Colonic mucosa (tissue), 4 donors: ENCODE results near the gene GMDS. TPM values are rescaled to one million over a fixed set of nuclear protein-coding genes. Genes with fewer than 3 reads are reported as not detected.

Experiments used
- DNase-seq: peaks from one replicate; pipeline ENCODE4 v3.0.0-alpha.2; 2020
- H3K27ac ChIP-seq: fragments of 200-600 bp; one replicate; pipeline ENCODE4 v1.8.0; 2021
- H3K27me3 ChIP-seq: fragments of 200-600 bp; one replicate; pipeline ENCODE4 v1.8.0; 2021
- H3K36me3 ChIP-seq: fragments of 200-600 bp; one replicate; pipeline ENCODE4 v1.8.0; 2021
- H3K4me1 ChIP-seq: fragments of 200-600 bp; one replicate; pipeline ENCODE4 v1.8.0; 2021; ENCODE audit warnings: mild to moderate bottlenecking
- H3K4me3 ChIP-seq: fragments of 200-600 bp; one replicate; pipeline ENCODE4 v1.8.0; 2021
- H3K9ac ChIP-seq, 2 donors: one replicate each; pipeline ENCODE4 v1.7.0; 2013; ENCODE audit warnings: control low read depth in 2 of 2, low read depth in 2 of 2, low read length in 2 of 2
- H3K9me3 ChIP-seq: fragments of 200-600 bp; one replicate; pipeline ENCODE4 v1.8.0; 2021
- CTCF ChIP-seq: fragments of 200-600 bp; IDR thresholded peaks from one replicate; pipeline ENCODE4 v1.8.0; 2022; ENCODE audit warnings: antibody characterized with exemption, mild to moderate bottlenecking
- intact Hi-C: fragments of 100-400 bp; cut with DNase I; formaldehyde crosslinking; loops from one replicate; pipeline ENCODE4 v1.14.1; 2022
- total RNA-seq, 2 donors: library from RNA; stranded (reverse); fragmentation: NEBNext Ultra II Directional in 1 of 2; extraction: Animal tissue kit (Norgen Biotek cat#: 25700) in 1 of 2; gene quantifications; one replicate each; pipeline ENCODE4 v1.2.1, GENCODE V29; 2021
- donor health status: healthy.
- donor health status: DM: no; HTN: no; CAD: no.
- donor health status: DM: no; HTN: no; CAD: no.

Gene GMDS
- total RNA-seq, 2 donors from 2014 or later, result 247 to 272 TPM

- Histone ChIP-seq H3K4me1 (no peaks in the 10 kb centered on the region), H3K4me3 (no peak overlapping the region), H3K27me3 (peaks cover 22% of the 10 kb centered on the region), H3K9me3 (no peaks in the 10 kb centered on the region), H3K36me3 (no peaks in the 10 kb centered on the region), H3K27ac (no peak overlapping the region), H3K9ac (no peak overlapping the region)
- DNase-seq, result no peak
- intact Hi-C loops, result loop anchor here (5.0 kb wide), 3 partner anchors 852 to 1152 kb away; no protein-coding TSS in a partner anchor
- no peak for TF ChIP-seq CTCF
Measured at GRCh38 chr6:1595271-1596087, 649.9 kb downstream of the GMDS start.

GRCh38 chr6:1594445-1595200 is 650.8 kb downstream of the GMDS start:
- Histone ChIP-seq H3K9me3 (no peaks in the 10 kb centered on the region), H3K4me1 (no peaks in the 10 kb centered on the region), H3K27ac (no peak overlapping the region), H3K36me3 (no peaks in the 10 kb centered on the region), H3K27me3 (peaks cover 18% of the 10 kb centered on the region), H3K4me3 (no peak overlapping the region), H3K9ac (no peak overlapping the region)
- no peak for DNase-seq
- intact Hi-C loops, result loop anchor here (5.0 kb wide), 3 partner anchors 853 to 1153 kb away; no protein-coding TSS in a partner anchor
- no peak for TF ChIP-seq CTCF

- peaks cover 14% of the 10 kb centered on the region for H3K27me3 ChIP-seq
- no peaks in the 10 kb centered on the region for H3K4me1 ChIP-seq
- no peak overlapping the region for H3K4me3 ChIP-seq
- intact Hi-C loops, result no loop called here
- no peak for TF ChIP-seq CTCF
- H3K36me3 ChIP-seq, result no peaks in the 10 kb centered on the region
- H3K9ac ChIP-seq, result no peak overlapping the region
- no peaks in the 10 kb centered on the region for H3K9me3 ChIP-seq
- no peak overlapping the region for H3K27ac ChIP-seq
- DNase-seq, result no peak
Measured at GRCh38 chr6:1593958-1594314, 651.5 kb downstream of the GMDS start.

- H3K27me3 ChIP-seq, result peaks cover 14% of the 10 kb centered on the region
- no peak for DNase-seq
Measured at GRCh38 chr6:1593286-1593957, 652.0 kb downstream of the GMDS start.

More at GRCh38 chr6:1593286-1593957, 652.0 kb downstream of the GMDS start:
- no peak overlapping the region for H3K9ac ChIP-seq
- no peaks in the 10 kb centered on the region for H3K9me3 ChIP-seq
- no peak overlapping the region for H3K4me3 ChIP-seq
- H3K27ac ChIP-seq, result no peak overlapping the region
- H3K36me3 ChIP-seq, result no peaks in the 10 kb centered on the region
- intact Hi-C loops, result no loop called here
- no peaks in the 10 kb centered on the region for H3K4me1 ChIP-seq
- no peak for TF ChIP-seq CTCF
